Measurements from ENCODE around the gene ZFP36L2. TPM values are rescaled to one million over a fixed set of nuclear protein-coding genes. Genes with fewer than 3 reads are reported as not detected.

The ZFP36L2 gene
- total RNA-seq, 2 experiments from 2014 or later = 37.3 to 38.4 TPM

GRCh38 chr2:43265421-43265820, 39.0 kb upstream of the ZFP36L2 start:
- no peak for DNase-seq
- no peak overlapping the region for H3K4me3 Mint-ChIP-seq
- H3K27ac Mint-ChIP-seq = no peak overlapping the region
- no peaks in the 10 kb centered on the region for H3K4me1 Mint-ChIP-seq (ENCODE audit: low read depth)
- CTCF ChIA-PET = no interaction called here
- H3K27me3 Mint-ChIP-seq (ENCODE audit: low read depth) = no peaks in the 10 kb centered on the region
- intact Hi-C loops (cut with micrococcal nuclease) = no loop called here
- peaks cover 8% of the 10 kb centered on the region for H3K36me3 Mint-ChIP-seq (ENCODE audit: low read depth)
- H3K9me3 Mint-ChIP-seq = no peaks in the 10 kb centered on the region

GRCh38 chr2:43265001-43265400, 38.6 kb upstream of the ZFP36L2 start:
- CTCF ChIA-PET = no interaction called here
- intact Hi-C loops (cut with micrococcal nuclease) = no loop called here
- Mint-ChIP-seq H3K9me3 (no peaks in the 10 kb centered on the region), H3K36me3 (ENCODE audit: low read depth) (peaks cover 8% of the 10 kb centered on the region), H3K27ac (no peak overlapping the region), H3K4me3 (no peak overlapping the region), H3K4me1 (ENCODE audit: low read depth) (no peaks in the 10 kb centered on the region), H3K27me3 (ENCODE audit: low read depth) (no peaks in the 10 kb centered on the region)
- no peak for DNase-seq

- Mint-ChIP-seq H3K36me3 (ENCODE audit: low read depth) (peaks cover 8% of the 10 kb centered on the region), H3K27ac (no peak overlapping the region), H3K27me3 (ENCODE audit: low read depth) (no peaks in the 10 kb centered on the region), H3K4me1 (ENCODE audit: low read depth) (no peaks in the 10 kb centered on the region), H3K9me3 (no peaks in the 10 kb centered on the region), H3K4me3 (no peak overlapping the region)
- no peak for DNase-seq
- intact Hi-C loops (cut with micrococcal nuclease) = no loop called here
- CTCF ChIA-PET = no interaction called here
These were observed 36.5 kb upstream of the ZFP36L2 start for GRCh38 chr2:43262951-43263350.

DNA sequence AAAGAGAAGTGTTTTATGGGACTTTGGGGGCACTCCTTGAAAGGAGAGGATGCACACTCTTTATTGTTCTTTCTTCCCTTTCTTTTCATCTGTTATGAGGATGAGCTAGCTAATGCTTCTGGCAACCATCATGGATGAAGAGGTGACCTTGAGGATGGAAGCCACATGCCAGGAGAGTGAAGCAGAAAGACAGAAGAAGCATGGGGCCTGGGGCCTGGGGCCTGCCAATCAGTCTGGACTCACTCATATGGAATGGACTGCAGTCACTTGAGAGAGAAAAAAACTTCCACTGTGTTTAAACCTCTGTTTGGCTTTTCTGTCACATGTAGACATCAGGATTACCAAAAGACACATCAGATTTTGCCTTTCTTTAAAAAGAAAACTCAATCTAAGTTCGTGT, 35.8 kb upstream of the ZFP36L2 start:
- CTCF ChIA-PET = no interaction called here
- DNase-seq = no peak
- Mint-ChIP-seq H3K4me1 (ENCODE audit: low read depth) (no peaks in the 10 kb centered on the region), H3K36me3 (ENCODE audit: low read depth) (peaks cover 8% of the 10 kb centered on the region), H3K9me3 (no peaks in the 10 kb centered on the region), H3K27me3 (ENCODE audit: low read depth) (no peaks in the 10 kb centered on the region), H3K27ac (peak overlapping the region; percentile 3), H3K4me3 (no peak overlapping the region)
- intact Hi-C loops (cut with micrococcal nuclease) = no loop called here

GRCh38 chr2:43259512-43259911, 33.1 kb upstream of the ZFP36L2 start:
- CTCF ChIA-PET = interaction anchor here (0.6 kb wide), 1 partner anchor 1217 kb away, joined by 3 read pairs; no protein-coding TSS in a partner anchor
- Mint-ChIP-seq H3K4me1 (ENCODE audit: low read depth) (no peaks in the 10 kb centered on the region), H3K27ac (no peak overlapping the region), H3K27me3 (ENCODE audit: low read depth) (no peaks in the 10 kb centered on the region), H3K9me3 (no peaks in the 10 kb centered on the region), H3K4me3 (no peak overlapping the region), H3K36me3 (ENCODE audit: low read depth) (peaks cover 6% of the 10 kb centered on the region)
- DNase-seq = no peak
- intact Hi-C loops (cut with micrococcal nuclease) = no loop called here

DNA sequence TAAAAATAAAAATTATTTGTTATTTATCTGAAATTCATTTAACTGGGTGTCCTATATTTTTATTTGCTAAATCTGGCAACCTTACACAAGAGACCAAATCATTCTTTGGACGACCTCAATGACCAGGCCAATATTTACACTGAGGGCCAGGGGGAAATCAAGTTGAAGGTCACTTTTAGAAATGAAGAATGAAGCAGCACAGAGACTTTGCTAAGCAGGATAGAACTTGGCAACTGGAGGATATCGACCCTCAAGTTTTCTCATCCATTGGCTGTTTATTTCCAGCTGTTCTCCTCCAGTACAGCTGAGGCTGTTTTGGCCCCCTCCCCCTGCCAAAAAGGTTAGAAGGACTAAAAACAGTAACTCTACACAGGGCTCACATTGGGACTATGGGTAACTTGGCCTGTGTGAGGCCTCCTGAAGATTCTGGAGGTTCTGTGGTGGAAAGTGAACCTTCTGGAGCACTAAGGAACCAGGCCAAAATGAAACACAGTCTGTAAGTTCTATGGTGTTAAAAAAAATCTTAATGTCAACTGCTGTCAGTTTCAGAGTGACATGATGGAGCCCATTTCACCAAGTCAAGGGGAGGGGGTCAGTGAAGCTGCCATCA, 32.2 kb upstream of the ZFP36L2 start:
- no peak overlapping the region for H3K4me3 Mint-ChIP-seq
- no peaks in the 10 kb centered on the region for H3K27me3 Mint-ChIP-seq (ENCODE audit: low read depth)
- CTCF ChIA-PET = interaction anchor here (0.6 kb wide), 1 partner anchor 1218 kb away, joined by 3 read pairs; no protein-coding TSS in a partner anchor
- no peaks in the 10 kb centered on the region for H3K4me1 Mint-ChIP-seq (ENCODE audit: low read depth)
- no peak overlapping the region for H3K27ac Mint-ChIP-seq
- no peak for DNase-seq
- H3K36me3 Mint-ChIP-seq (ENCODE audit: low read depth) = peaks cover 10% of the 10 kb centered on the region
- H3K9me3 Mint-ChIP-seq = no peaks in the 10 kb centered on the region
- intact Hi-C loops (cut with micrococcal nuclease) = no loop called here

DNA sequence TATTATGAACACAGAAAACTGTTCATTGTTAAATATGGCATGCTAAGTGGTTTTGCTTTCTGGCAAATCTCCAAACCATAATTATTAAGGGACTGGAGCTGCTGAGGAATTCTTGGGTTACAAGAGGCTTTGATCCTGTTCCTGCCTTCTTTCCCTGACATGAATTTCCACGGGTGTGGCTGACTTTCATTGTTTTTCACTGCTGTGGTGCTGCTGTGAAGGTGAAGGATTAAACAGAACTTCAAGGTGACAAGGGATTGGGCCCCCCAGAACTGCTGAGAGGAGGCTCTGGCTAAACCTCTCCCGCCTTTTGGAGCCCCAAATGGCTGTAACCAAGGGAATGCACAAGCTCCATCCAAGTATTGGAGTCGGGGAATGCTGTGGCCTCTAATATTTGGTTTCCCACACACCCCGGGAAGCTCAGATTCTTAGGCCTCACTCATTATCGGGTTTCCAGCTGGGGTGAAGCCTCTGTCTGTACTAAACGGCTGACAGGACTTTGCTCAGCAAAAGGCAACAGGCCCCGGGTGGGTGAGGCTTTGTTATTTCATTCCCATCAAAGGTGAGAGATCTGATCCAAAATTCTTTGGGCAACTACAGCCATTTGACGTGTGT, 29.0 kb upstream of the ZFP36L2 start:
- intact Hi-C loops (cut with micrococcal nuclease) = no loop called here
- DNase-seq = no peak
- H3K36me3 Mint-ChIP-seq (ENCODE audit: low read depth) = peaks cover 4% of the 10 kb centered on the region

DNA sequence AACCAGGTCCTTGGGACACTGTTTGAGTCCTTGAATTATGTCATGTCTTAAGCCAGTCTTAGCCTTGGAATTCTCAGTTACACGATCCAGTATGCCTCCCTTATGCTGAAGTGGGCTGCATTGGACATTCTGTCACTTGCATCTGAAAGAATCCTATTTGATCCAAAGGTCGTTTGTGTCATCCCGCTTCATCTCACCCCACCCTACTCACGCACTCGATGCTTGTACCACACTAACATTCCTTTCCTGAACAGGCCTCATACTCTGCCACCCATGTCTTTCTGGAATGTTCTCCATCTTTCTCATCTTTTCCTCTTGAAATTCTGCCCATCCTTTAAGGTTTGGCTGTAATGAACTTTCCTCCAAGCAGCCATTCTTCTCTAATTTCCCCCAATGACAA, 27.9 kb upstream of the ZFP36L2 start:
- Mint-ChIP-seq H3K9me3 (no peaks in the 10 kb centered on the region), H3K4me1 (ENCODE audit: low read depth) (no peaks in the 10 kb centered on the region), H3K27me3 (ENCODE audit: low read depth) (no peaks in the 10 kb centered on the region), H3K27ac (no peak overlapping the region), H3K36me3 (ENCODE audit: low read depth) (peaks cover 4% of the 10 kb centered on the region), H3K4me3 (no peak overlapping the region)
- no peak for DNase-seq
- intact Hi-C loops (cut with micrococcal nuclease) = no loop called here
- CTCF ChIA-PET = no interaction called here

More for the DNA sequence above, 29.0 kb upstream of the ZFP36L2 start:
- Mint-ChIP-seq H3K4me3 (no peak overlapping the region), H3K9me3 (no peaks in the 10 kb centered on the region), H3K27ac (no peak overlapping the region), H3K4me1 (ENCODE audit: low read depth) (no peaks in the 10 kb centered on the region), H3K27me3 (ENCODE audit: low read depth) (no peaks in the 10 kb centered on the region)
- CTCF ChIA-PET = no interaction called here

GRCh38 chr2:43251171-43251731, 24.8 kb upstream of the ZFP36L2 start:
- Mint-ChIP-seq H3K36me3 (ENCODE audit: low read depth) (peaks cover 4% of the 10 kb centered on the region), H3K4me3 (no peak overlapping the region), H3K9me3 (no peaks in the 10 kb centered on the region), H3K27ac (no peak overlapping the region), H3K4me1 (ENCODE audit: low read depth) (no peaks in the 10 kb centered on the region), H3K27me3 (ENCODE audit: low read depth) (no peaks in the 10 kb centered on the region)
- CTCF ChIA-PET = interaction anchor here (0.5 to 1.2 kb wide), 3 partner anchors 22 to 306 kb away, joined by 3 to 5 read pairs (median 3); no protein-coding TSS in a partner anchor
- DNase-seq = no peak
- intact Hi-C loops (cut with micrococcal nuclease) = no loop called here

- H3K9me3 Mint-ChIP-seq = no peaks in the 10 kb centered on the region
- H3K4me1 Mint-ChIP-seq (ENCODE audit: low read depth) = no peaks in the 10 kb centered on the region
- intact Hi-C loops (cut with micrococcal nuclease) = no loop called here
- DNase-seq = no peak
- no peaks in the 10 kb centered on the region for H3K27me3 Mint-ChIP-seq (ENCODE audit: low read depth)
- H3K27ac Mint-ChIP-seq = no peak overlapping the region
- peaks cover 4% of the 10 kb centered on the region for H3K36me3 Mint-ChIP-seq (ENCODE audit: low read depth)
- no peak overlapping the region for H3K4me3 Mint-ChIP-seq
- CTCF ChIA-PET = no interaction called here
These were observed 23.6 kb upstream of the ZFP36L2 start for GRCh38 chr2:43250015-43250414.

GRCh38 chr2:43248621-43249020, 22.2 kb upstream of the ZFP36L2 start:
- intact Hi-C loops (cut with micrococcal nuclease) = no loop called here
- Mint-ChIP-seq H3K4me3 (no peak overlapping the region), H3K9me3 (no peaks in the 10 kb centered on the region), H3K4me1 (ENCODE audit: low read depth) (no peaks in the 10 kb centered on the region), H3K27ac (no peak overlapping the region), H3K36me3 (ENCODE audit: low read depth) (peaks cover 2% of the 10 kb centered on the region), H3K27me3 (ENCODE audit: low read depth) (no peaks in the 10 kb centered on the region)
- DNase-seq = no peak
- CTCF ChIA-PET = no interaction called here

- Mint-ChIP-seq H3K4me1 (ENCODE audit: low read depth) (no peaks in the 10 kb centered on the region), H3K27me3 (ENCODE audit: low read depth) (no peaks in the 10 kb centered on the region), H3K27ac (no peak overlapping the region), H3K4me3 (no peak overlapping the region), H3K36me3 (ENCODE audit: low read depth) (peaks cover 2% of the 10 kb centered on the region), H3K9me3 (no peaks in the 10 kb centered on the region)
- intact Hi-C loops (cut with micrococcal nuclease) = no loop called here
- no peak for DNase-seq
- CTCF ChIA-PET = interaction anchor here (1.7 kb wide), 1 partner anchor 17 kb away, joined by 6 read pairs; no protein-coding TSS in a partner anchor
These were observed 20.2 kb upstream of the ZFP36L2 start for GRCh38 chr2:43246641-43247040.

DNA sequence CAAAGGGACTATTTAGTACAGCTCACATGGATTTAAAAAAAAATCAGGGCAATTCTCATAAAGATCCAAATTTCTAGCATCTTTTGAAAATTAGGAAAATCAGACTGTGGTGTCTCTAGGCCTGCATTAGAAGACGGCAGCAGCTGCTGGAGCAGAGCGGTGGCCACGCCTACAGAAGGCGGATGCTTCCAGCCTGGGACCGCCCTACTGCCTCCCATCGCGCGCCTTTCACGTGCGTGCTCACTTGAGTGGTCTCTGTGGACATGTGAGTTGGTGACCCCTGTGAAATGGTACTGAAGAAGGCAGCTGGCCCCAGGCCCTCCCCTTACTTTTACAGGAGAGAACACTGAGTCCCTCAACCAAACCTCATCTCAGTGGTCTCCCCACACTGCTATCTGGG, 15.2 kb upstream of the ZFP36L2 start:
- Mint-ChIP-seq H3K4me3 (no peak overlapping the region), H3K4me1 (ENCODE audit: low read depth) (peaks cover 8% of the 10 kb centered on the region), H3K9me3 (no peaks in the 10 kb centered on the region), H3K36me3 (ENCODE audit: low read depth) (peaks cover 4% of the 10 kb centered on the region), H3K27ac (no peak overlapping the region), H3K27me3 (ENCODE audit: low read depth) (no peaks in the 10 kb centered on the region)
- CTCF ChIA-PET = interaction anchor here (2.0 to 3.5 kb wide), 2 partner anchors 113 to 243 kb away, joined by 6 to 11 read pairs; no protein-coding TSS in a partner anchor
- DNase-seq = no peak
- intact Hi-C loops (cut with micrococcal nuclease) = no loop called here

All from activated naive CD4-positive, alpha-beta T cell treated with anti-CD3 and anti-CD28 coated beads for 36 hours (primary cell).